ENCODE measurements around the gene TOR1AIP1.
"Not testable (repeated sequence)": the region's sequence is repeated elsewhere in the genome, so short reads cannot be mapped to it uniquely, and the experiment has no call there.

Gene TOR1AIP1

GRCh38 chr1:179882253-179883039 lies at the start of gene TOR1AIP1:
Gene TOR1AIP1 (plus strand): TSS chr1:179882285. CDS start chr1:179882503, 218 bp downstream.
- H3K4me3 ChIP-seq (ENCODE audit: control insufficient read depth, low read depth, low read length) = peak within 1 kb of the TSS; percentile 89
- DNase-seq (ENCODE audit: low read depth) = peak; percentile 96
- TF ChIP-seq, protein P1, sequence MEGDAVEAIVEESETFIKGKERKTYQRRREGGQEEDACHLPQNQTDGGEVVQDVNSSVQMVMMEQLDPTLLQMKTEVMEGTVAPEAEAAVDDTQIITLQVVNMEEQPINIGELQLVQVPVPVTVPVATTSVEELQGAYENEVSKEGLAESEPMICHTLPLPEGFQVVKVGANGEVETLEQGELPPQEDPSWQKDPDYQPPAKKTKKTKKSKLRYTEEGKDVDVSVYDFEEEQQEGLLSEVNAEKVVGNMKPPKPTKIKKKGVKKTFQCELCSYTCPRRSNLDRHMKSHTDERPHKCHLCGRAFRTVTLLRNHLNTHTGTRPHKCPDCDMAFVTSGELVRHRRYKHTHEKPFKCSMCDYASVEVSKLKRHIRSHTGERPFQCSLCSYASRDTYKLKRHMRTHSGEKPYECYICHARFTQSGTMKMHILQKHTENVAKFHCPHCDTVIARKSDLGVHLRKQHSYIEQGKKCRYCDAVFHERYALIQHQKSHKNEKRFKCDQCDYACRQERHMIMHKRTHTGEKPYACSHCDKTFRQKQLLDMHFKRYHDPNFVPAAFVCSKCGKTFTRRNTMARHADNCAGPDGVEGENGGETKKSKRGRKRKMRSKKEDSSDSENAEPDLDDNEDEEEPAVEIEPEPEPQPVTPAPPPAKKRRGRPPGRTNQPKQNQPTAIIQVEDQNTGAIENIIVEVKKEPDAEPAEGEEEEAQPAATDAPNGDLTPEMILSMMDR (conservative IDR thresholded peaks at IDR 0.05; ENCODE audit: control insufficient read depth, insufficient read depth, low read depth, low read length) = peak; percentile 25

DNA sequence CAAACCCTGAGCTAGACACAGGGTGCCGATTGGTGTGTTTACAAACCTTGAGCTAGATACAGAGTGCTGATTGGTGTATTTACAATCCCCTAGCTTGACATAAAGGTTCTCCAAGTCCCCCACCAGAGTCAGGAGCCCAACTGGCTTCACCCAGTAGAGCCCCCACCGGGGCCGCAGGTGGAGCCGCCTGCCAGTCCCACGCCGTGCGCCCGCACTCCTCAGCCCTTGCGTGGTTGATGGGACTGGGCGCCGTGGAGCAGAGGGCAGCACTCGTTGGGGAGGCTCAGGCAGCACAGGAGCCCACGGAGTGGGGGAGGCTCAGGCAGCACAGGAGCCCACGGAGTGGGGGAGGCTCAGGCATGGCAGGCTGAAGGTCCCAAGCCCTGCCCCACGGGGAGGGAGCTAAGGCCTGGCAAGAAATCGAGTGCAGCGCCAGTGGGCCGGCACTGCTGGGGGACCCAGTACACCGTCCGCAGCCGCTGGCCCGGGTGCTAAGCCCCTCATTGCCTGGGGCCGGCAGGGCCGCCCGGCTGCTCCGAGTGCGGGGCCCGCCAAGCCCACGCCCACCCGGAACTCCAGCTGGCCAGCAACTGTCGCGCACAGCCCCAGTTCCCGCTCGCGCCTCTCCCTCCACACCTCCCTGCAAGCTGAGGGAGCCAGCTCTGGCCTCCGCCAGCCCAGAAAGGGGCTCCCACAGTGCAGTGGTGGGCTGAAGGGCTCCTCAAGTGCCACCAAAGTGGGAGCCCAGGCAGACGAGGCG lies 45.2 kb upstream of the TOR1AIP1 start:
- not testable (repeated sequence) for DNase-seq (ENCODE audit: low read depth); H3K4me3 ChIP-seq (ENCODE audit: control insufficient read depth, low read depth, low read length)

DNA sequence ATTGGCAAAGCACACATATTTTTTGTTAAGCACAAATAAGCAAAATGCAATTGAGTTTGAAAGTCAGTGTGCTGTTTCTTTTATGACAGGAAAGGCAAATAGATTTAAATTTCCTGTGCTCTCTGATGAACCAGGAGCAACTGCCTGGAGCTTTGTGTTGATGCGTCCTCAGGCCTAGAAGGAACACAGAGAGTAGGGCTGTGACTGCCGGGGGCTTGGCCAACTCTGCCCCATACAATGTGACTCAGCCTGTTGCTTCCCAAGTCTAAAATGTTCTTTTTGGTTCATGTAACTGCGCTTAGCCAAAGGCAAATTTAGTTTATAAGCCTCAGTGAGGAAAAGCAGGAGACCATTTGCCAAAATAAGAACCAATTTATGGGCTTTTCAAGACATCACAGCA lies 42.0 kb upstream of the TOR1AIP1 start:
- DNase-seq (ENCODE audit: low read depth) = no peak
- no peak overlapping the region for H3K4me3 ChIP-seq (ENCODE audit: control insufficient read depth, low read depth, low read length)
- TF ChIP-seq, protein P1 (conservative IDR thresholded peaks at IDR 0.05; ENCODE audit: control insufficient read depth, insufficient read depth, low read depth, low read length) = no peak

GRCh38 chr1:179848233-179848632 lies 33.9 kb upstream of the TOR1AIP1 start:
- no peak overlapping the region for H3K4me3 ChIP-seq (ENCODE audit: control insufficient read depth, low read depth, low read length)
- TF ChIP-seq, protein P1 (conservative IDR thresholded peaks at IDR 0.05; ENCODE audit: control insufficient read depth, insufficient read depth, low read depth, low read length) = no peak
- DNase-seq (ENCODE audit: low read depth) = no peak

DNA sequence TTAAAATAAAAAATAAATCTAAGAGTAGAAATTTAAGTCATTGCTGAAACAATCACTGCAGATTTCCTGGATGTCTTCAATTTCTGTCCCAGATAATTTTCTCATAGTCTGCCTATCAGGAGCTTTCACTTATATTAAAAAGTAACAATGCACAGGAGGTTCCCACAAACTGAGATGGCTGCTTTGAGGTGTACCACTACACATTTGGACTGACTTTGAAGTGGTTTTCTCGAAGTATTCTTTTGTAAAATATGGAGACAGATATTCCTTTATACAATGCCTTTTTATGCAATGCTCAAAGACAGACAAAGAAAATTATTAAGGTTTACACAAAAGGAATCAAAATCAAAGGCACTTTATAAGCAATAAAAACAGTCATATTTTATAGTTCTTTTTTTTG lies 29.0 kb upstream of the TOR1AIP1 start:
- H3K4me3 ChIP-seq (ENCODE audit: control insufficient read depth, low read depth, low read length) = no peak overlapping the region
- TF ChIP-seq, protein P1 (conservative IDR thresholded peaks at IDR 0.05; ENCODE audit: control insufficient read depth, insufficient read depth, low read depth, low read length) = no peak
- DNase-seq (ENCODE audit: low read depth) = no peak

- DNase-seq (ENCODE audit: low read depth); H3K4me3 ChIP-seq (ENCODE audit: control insufficient read depth, low read depth, low read length): not testable (repeated sequence)
Measured at GRCh38 chr1:179855831-179856230, 26.3 kb upstream of the TOR1AIP1 start.

DNA sequence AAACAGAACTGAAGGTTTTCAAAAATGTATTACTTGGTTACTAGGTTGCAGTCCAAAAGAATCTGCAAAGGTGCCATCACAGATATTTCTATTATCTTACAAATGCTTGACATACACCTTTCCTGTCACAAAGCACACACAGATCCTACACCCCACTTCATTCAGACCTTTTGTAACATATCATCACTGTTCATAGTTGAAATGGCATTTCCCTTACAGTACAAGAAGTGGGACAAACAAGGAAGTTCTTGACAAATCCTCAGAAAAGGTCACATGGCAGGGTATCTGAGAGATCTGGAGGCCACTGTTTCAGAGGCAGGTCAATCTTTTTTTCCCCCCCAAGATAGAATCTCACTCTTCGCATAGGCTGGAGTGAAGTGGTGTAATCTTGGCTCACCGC lies 25.8 kb upstream of the TOR1AIP1 start:
- DNase-seq (ENCODE audit: low read depth) = no peak
- TF ChIP-seq, protein P1 (conservative IDR thresholded peaks at IDR 0.05; ENCODE audit: control insufficient read depth, insufficient read depth, low read depth, low read length) = no peak
- H3K4me3 ChIP-seq (ENCODE audit: control insufficient read depth, low read depth, low read length) = no peak overlapping the region
